H1 (cell line): ENCODE data around the gene ANAPC16. TPM values are rescaled to one million over a fixed set of nuclear protein-coding genes. Genes with fewer than 3 reads are reported as not detected.

Source experiments
- CTCF ChIA-PET: fragments of 300-600 bp; sonication (Branson Sonifier 250); formaldehyde crosslinking; loops from one replicate; lab custom pipeline; 2021; ENCODE audit not compliant: partially characterized antibody; lab: Charles Lee
- POLR2A ChIA-PET: fragments of 300-600 bp; sonication (Branson Sonifier 250); formaldehyde crosslinking; loops from one replicate; lab custom pipeline; 2021; ENCODE audit warnings: inconsistent platforms; ENCODE audit not compliant: partially characterized antibody; lab: Charles Lee
- DNase-seq, 2 experiments: peaks; one replicate each; pipeline versions ENCODE4 v3.0.0 to v3.0.0-alpha.2; 2010 to 2022; ENCODE audit warnings: low spot score in 2 of 2, low read depth in 1 of 2, mixed read lengths in 1 of 2
- FAIRE-seq: peaks from 2 replicates; lab custom pipeline; 2011; peaks lifted over from hg19 to GRCh38; lab: Jason Lieb, UNC
- H2AFZ ChIP-seq: 2 replicates; pipeline ENCODE4 v1.8.1; 2012; ENCODE audit warnings: low read length, inconsistent platforms
- H2AK5ac ChIP-seq: 2 replicates; pipeline ENCODE4 v1.6.1; 2013; ENCODE audit warnings: low read depth, low read length
- H2BK120ac ChIP-seq: replicated peaks from 2 replicates; pipeline ENCODE3; 2013; ENCODE audit warnings: low read depth, low read length, inconsistent platforms
- H2BK12ac ChIP-seq: 2 replicates; pipeline ENCODE4 v1.6.1; 2013; ENCODE audit warnings: low read depth, low read length
- H2BK15ac ChIP-seq: 2 replicates; pipeline ENCODE4 v1.6.1; 2013; ENCODE audit warnings: low read length
- H2BK20ac ChIP-seq: 2 replicates; pipeline ENCODE4 v1.6.1; 2013; ENCODE audit warnings: low read length
- H2BK5ac ChIP-seq: 2 replicates; pipeline ENCODE4 v1.6.1; 2013; ENCODE audit warnings: low read depth, low read length
- H3K14ac ChIP-seq: 2 replicates; pipeline ENCODE4 v1.6.1; 2013; ENCODE audit warnings: inconsistent platforms; ENCODE audit not compliant: insufficient read length
- H3K18ac ChIP-seq: 2 replicates; pipeline ENCODE4 v1.6.1; 2013; ENCODE audit warnings: low read length; ENCODE audit errors: extremely low read depth
- H3K23ac ChIP-seq: 2 replicates; pipeline ENCODE4 v1.6.1; 2013; ENCODE audit warnings: inconsistent platforms; ENCODE audit not compliant: insufficient read length
- H3K23me2 ChIP-seq: 2 replicates; pipeline ENCODE4 v1.6.1; 2013; ENCODE audit warnings: low read depth, low read length
- H3K27ac ChIP-seq: 2 replicates; pipeline ENCODE4 v1.6.1; 2011; ENCODE audit warnings: low read depth, low read length, inconsistent platforms
- H3K27me3 ChIP-seq, 4 experiments: replicated peaks in 1 of 4; 1 replicate in 1 of 4; 2 replicates in 3 of 4; pipeline versions ENCODE4 v1.6.1 to v1.8.1; 2011 to 2013; ENCODE audit warnings: low read length in 3 of 4, mild to moderate bottlenecking in 3 of 4, inconsistent platforms in 2 of 4, mixed read lengths in 2 of 4, moderate library complexity in 1 of 4; ENCODE audit not compliant: control insufficient read depth in 3 of 4, insufficient read depth in 3 of 4; ENCODE audit errors: extremely low read depth in 1 of 4
- H3K36me3 ChIP-seq, 4 experiments: 2 replicates each; pipeline versions ENCODE4 v1.6.1 to v1.8.1; 2011 to 2013; ENCODE audit warnings: mild to moderate bottlenecking in 4 of 4, low read length in 3 of 4, moderate library complexity in 2 of 4, control low read depth in 1 of 4, inconsistent platforms in 1 of 4; ENCODE audit not compliant: insufficient read depth in 4 of 4, control insufficient read depth in 2 of 4
- H3K4ac ChIP-seq: replicated peaks from 2 replicates; pipeline ENCODE3; 2013; ENCODE audit warnings: low read length, low read depth, mixed read lengths, inconsistent platforms; ENCODE audit not compliant: insufficient read length
- H3K4me1 ChIP-seq, 4 experiments: replicated peaks in 1 of 4; 1 replicate in 1 of 4; 2 replicates in 3 of 4; pipeline versions ENCODE4 v1.6.1 to v1.8.1; 2011 to 2013; ENCODE audit warnings: low read length in 3 of 4, inconsistent platforms in 2 of 4, mixed read lengths in 1 of 4; ENCODE audit not compliant: insufficient read depth in 4 of 4, control insufficient read depth in 3 of 4
- H3K4me2 ChIP-seq, 2 experiments: 2 replicates each; pipeline versions ENCODE4 v1.6.1 to v1.8.1; 2011 to 2013; ENCODE audit warnings: low read depth in 2 of 2, low read length in 2 of 2, control low read depth in 1 of 2, inconsistent platforms in 1 of 2, mild to moderate bottlenecking in 1 of 2; ENCODE audit not compliant: insufficient read depth in 1 of 2
- H3K4me3 ChIP-seq, 4 experiments: fragments of 200-600, 300-600 bp in 1 of 4; sonication (generic), shearing (Covaris generic), sonication (Bioruptor Twin) in 1 of 4; 2 replicates each; pipeline versions ENCODE4 v1.5.1 to v1.8.1; 2011 to 2016; ENCODE audit warnings: low read length in 4 of 4, low read depth in 3 of 4, control low read depth in 2 of 4, inconsistent platforms in 2 of 4, mild to moderate bottlenecking in 2 of 4, mixed read lengths in 1 of 4, moderate library complexity in 1 of 4; ENCODE audit not compliant: insufficient read depth in 2 of 4; ENCODE audit errors: extremely low read depth in 1 of 4
- H3K56ac ChIP-seq: replicated peaks from 2 replicates; pipeline ENCODE3; 2013; ENCODE audit warnings: low read depth, mild to moderate bottlenecking, mixed read lengths, low read length, inconsistent platforms; ENCODE audit not compliant: insufficient read length
- H3K79me1 ChIP-seq: 2 replicates; pipeline ENCODE4 v1.6.1; 2013; ENCODE audit warnings: low read depth, low read length, control low read depth
- H3K79me2 ChIP-seq, 2 experiments: 2 replicates each; pipeline versions ENCODE4 v1.6.1 to v1.8.1; 2012 to 2013; ENCODE audit warnings: low read length in 2 of 2, mild to moderate bottlenecking in 2 of 2, inconsistent platforms in 1 of 2; ENCODE audit not compliant: insufficient read depth in 2 of 2, control insufficient read depth in 1 of 2
- H3K9ac ChIP-seq, 4 experiments: replicated peaks in 1 of 4; 1 replicate in 1 of 4; 2 replicates in 3 of 4; pipeline versions ENCODE4 v1.6.1 to v1.8.1; 2011 to 2013; ENCODE audit warnings: low read depth in 3 of 4, low read length in 3 of 4, control low read depth in 2 of 4, mild to moderate bottlenecking in 2 of 4, moderate library complexity in 2 of 4, inconsistent platforms in 1 of 4; ENCODE audit errors: extremely low read depth in 1 of 4
- H3K9me3 ChIP-seq, 2 experiments: 2 replicates each; pipeline versions ENCODE4 v1.6.1 to v1.8.1; 2012 to 2013; ENCODE audit warnings: mild to moderate bottlenecking in 2 of 2, moderate library complexity in 2 of 2, control low read depth in 1 of 2, inconsistent platforms in 1 of 2, low read depth in 1 of 2, low read length in 1 of 2, mixed read lengths in 1 of 2; ENCODE audit not compliant: insufficient read depth in 2 of 2
- H4K20me1 ChIP-seq, 2 experiments: replicated peaks in 1 of 2; 2 replicates each; pipeline versions ENCODE3 to v1.8.1; 2011 to 2013; ENCODE audit warnings: inconsistent platforms in 2 of 2, low read length in 2 of 2, mild to moderate bottlenecking in 1 of 2; ENCODE audit not compliant: insufficient read depth in 2 of 2, control insufficient read depth in 1 of 2
- H4K5ac ChIP-seq: 2 replicates; pipeline ENCODE4 v1.6.1; 2013; ENCODE audit warnings: low read length, low read depth, mixed read lengths, inconsistent platforms; ENCODE audit not compliant: insufficient read length
- H4K8ac ChIP-seq: 2 replicates; pipeline ENCODE4 v1.8.0; 2013; ENCODE audit warnings: mild to moderate bottlenecking, moderate library complexity, low read length, inconsistent platforms; ENCODE audit not compliant: insufficient read depth; ENCODE audit errors: extremely low read depth
- H4K91ac ChIP-seq: replicated peaks from 2 replicates; pipeline ENCODE3; 2013; ENCODE audit warnings: low read length, mixed read lengths, inconsistent platforms; ENCODE audit not compliant: insufficient read length
- CBX5 ChIP-seq: fragments of 300-800, 300-1000 bp; sonication (generic); IDR thresholded peaks from 2 replicates; pipeline ENCODE4 v1.7.1; 2016; ENCODE audit warnings: antibody characterized with exemption, low read length, low read depth
- CEBPB ChIP-seq: IDR thresholded peaks from 2 replicates; pipeline ENCODE4 v1.6.1; 2012; ENCODE audit warnings: low read depth, low read length
- EP300 ChIP-seq, 2 experiments: IDR thresholded peaks; 1 replicate in 1 of 2; 2 replicates in 1 of 2; pipeline ENCODE4 v1.6.1; 2011 to 2012; ENCODE audit warnings: low read depth in 2 of 2, low read length in 2 of 2, mild to moderate bottlenecking in 2 of 2, borderline replicate concordance in 1 of 2, inconsistent platforms in 1 of 2, moderate library complexity in 1 of 2
- JUN ChIP-seq: IDR thresholded peaks from 2 replicates; pipeline ENCODE4 v1.6.1; 2011; ENCODE audit warnings: low read depth, mild to moderate bottlenecking, improper control_type of control experiment, low read length
- TAF1 ChIP-seq: IDR thresholded peaks from 2 replicates; pipeline ENCODE4 v1.6.1; 2011; ENCODE audit warnings: mild to moderate bottlenecking, low read depth, low read length
- WGBS, 2 experiments: shearing (Covaris generic) in 1 of 2; methylation state at CpG; one replicate each; pipeline versions ENCODE4 v1.1.6 to v1.1.7; 2013 to 2015; ENCODE audit warnings: low lambda C conversion rate in 2 of 2, mixed read lengths in 2 of 2, inconsistent platforms in 1 of 2, low coverage in 1 of 2, missing lambda C conversion rate in 1 of 2; ENCODE audit not compliant: insufficient replicate concordance in 2 of 2, insufficient coverage in 1 of 2, insufficient read length in 1 of 2; ENCODE audit errors: extremely low coverage in 1 of 2, missing lambda C conversion rate in 1 of 2; 5-methylcytosine and 5-hydroxymethylcytosine counted together
- polyA plus RNA-seq, 7 experiments: library from polyadenylated mRNA; depleted of rRNA in 3 of 7; stranded (reverse) in 5 of 7; unstranded in 2 of 7; fragments of >200 nt in 5 of 7; fragments of 200-250 nt in 2 of 7; gene quantifications; 1 replicate in 5 of 7; 2 replicates in 1 of 7; 4 replicates in 1 of 7; pipeline versions ENCODE4 v1.2.1 to v1.2.3, GENCODE V29; 2011 to 2013; ENCODE audit warnings: missing spikeins in 2 of 7, mixed read lengths in 2 of 7
- total RNA-seq: library from RNA; stranded (reverse); fragmentation: NEBNext Ultra II Directional; extraction: Animal tissue kit (Norgen Biotek cat#: 25700); gene quantifications from 2 replicates; pipeline ENCODE4 v1.2.1, GENCODE V29; 2021

The ANAPC16 gene
- total and polyA plus RNA-seq, 2 of the 8 experiments (the other 6 are each of a cell fraction or from before 2014, with no cell fraction given), result 53.1 to 57.4 TPM

DNA sequence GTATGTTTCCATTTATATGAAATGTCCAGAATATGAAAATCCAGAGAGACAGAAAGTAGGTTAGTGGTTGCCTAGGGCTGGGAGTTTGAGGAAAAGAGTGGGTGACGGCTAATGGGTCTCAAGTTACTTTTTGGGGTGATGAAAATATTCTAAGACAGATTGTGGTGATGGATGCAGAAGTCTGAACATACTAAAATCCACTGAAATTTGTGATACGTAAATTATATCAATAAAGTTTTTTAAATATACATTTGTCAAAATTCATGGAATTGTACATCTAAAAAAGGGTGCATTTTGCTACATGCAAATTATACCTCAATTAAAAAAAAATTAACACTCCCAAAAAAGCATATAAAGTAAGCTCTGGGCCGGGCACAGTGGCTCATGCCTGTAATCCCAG is 67.3 kb downstream of the ANAPC16 start:
- no peak overlapping the region for H3K23ac ChIP-seq
- H3K4me1 ChIP-seq, result peaks cover 0 to 3% (median under 1%) of the 10 kb centered on the region in 4 experiments; a peak in 3 of 7 replicates
- H2BK20ac ChIP-seq, result no peak overlapping the region
- no peaks in the 10 kb centered on the region for H3K79me1 ChIP-seq
- no peak overlapping the region for H3K56ac ChIP-seq
- no peak overlapping the region for H3K27ac ChIP-seq
- no peak overlapping the region for H4K91ac ChIP-seq
- H4K20me1 ChIP-seq, result no peaks in the 10 kb centered on the region
- no peak overlapping the region for H2AFZ ChIP-seq
- H3K4ac ChIP-seq, result no peak overlapping the region
- no peak overlapping the region for H4K5ac ChIP-seq
- no peak overlapping the region for H3K14ac ChIP-seq
- H2BK12ac ChIP-seq, result no peak overlapping the region
- TF ChIP-seq CBX5 (no peak), CEBPB (no peak), EP300 (IDR thresholded peaks at IDR 0.05; ENCODE audit: borderline replicate concordance in 1 of 2, low read depth in 2 of 2, low read length in 2 of 2) (no peak), TAF1 (no peak), JUN (no peak)
- TF ChIP-seq, all 59 proteins: peak for 0
- Histone ChIP-seq H4K8ac (no peak overlapping the region), H2BK15ac (no peak overlapping the region), H2AK5ac (no peak overlapping the region), H3K27me3 (no peaks in the 10 kb centered on the region), H3K4me3 (no peak overlapping the region), H3K36me3 (no peaks in the 10 kb centered on the region), H3K23me2 (no peaks in the 10 kb centered on the region), H2BK5ac (no peak overlapping the region), H3K18ac (no peak overlapping the region), H3K4me2 (no peak overlapping the region), H3K79me2 (no peaks in the 10 kb centered on the region), H2BK120ac (no peak overlapping the region), H3K9ac (no peak overlapping the region), H3K9me3 (no peaks in the 10 kb centered on the region)
- ChIA-PET POLR2A (interaction anchor here (0.6 to 16.4 kb wide), 4 partner anchors 10 to 142 kb away, joined by 3 to 895 read pairs (median 439); partner anchors contain the start of gene DDIT4), CTCF (interaction anchor here (1.1 to 5.3 kb wide), 3 partner anchors 8 to 45 kb away, joined by 3 to 30 read pairs (median 5); partner anchors contain the start of gene DDIT4)
- DNase-seq (no peak), FAIRE-seq (no peak)
- WGBS, 2 experiments, result 65% methylated on average over 3 of the region's 3 CpGs; no CpG with 5 or more reads in 1 of the 2 experiments
